DND-41 (cell line): ENCODE measurements around the gene BTBD2.

Experiments used
- ATAC-seq: fragments of 200-7000 bp; cut with Tn5 transposase; 3 replicates; pipeline ENCODE4 v1.9.1; 2021; ENCODE audit warnings: low read depth; ENCODE audit not compliant: insufficient read depth
- DNase-seq: peaks from one replicate; pipeline ENCODE4 v3.0.0-alpha.2; 2020
- H2AFZ ChIP-seq: 2 replicates; pipeline ENCODE4 v1.6.0; 2012; ENCODE audit warnings: low read depth, low read length
- H3K27ac ChIP-seq: 2 replicates; pipeline ENCODE4 v1.5.1; 2012; ENCODE audit warnings: low read length, inconsistent platforms
- H3K27me3 ChIP-seq: fragments of 200-600 bp; sonication (generic); 2 replicates; pipeline ENCODE4 v1.6.0; 2012; ENCODE audit warnings: low read length, mild to moderate bottlenecking, inconsistent platforms; ENCODE audit not compliant: insufficient read depth, poor library complexity
- H3K36me3 ChIP-seq: 2 replicates; pipeline ENCODE4 v1.5.1; 2012; ENCODE audit warnings: low read length, inconsistent platforms; ENCODE audit not compliant: insufficient read depth
- H3K4me1 ChIP-seq: 2 replicates; pipeline ENCODE4 v1.5.1; 2012; ENCODE audit warnings: mild to moderate bottlenecking, low read length; ENCODE audit not compliant: insufficient read depth
- H3K4me2 ChIP-seq: 2 replicates; pipeline ENCODE4 v1.6.0; 2012; ENCODE audit warnings: mild to moderate bottlenecking, moderate library complexity, low read length, inconsistent platforms; ENCODE audit not compliant: insufficient read depth
- H3K4me3 ChIP-seq, 2 experiments: fragments of 200-600 bp in 1 of 2; shearing (Covaris generic) in 1 of 2; 2 replicates each; pipeline ENCODE4 v1.5.1; 2012 to 2016; ENCODE audit warnings: inconsistent platforms in 2 of 2, low read length in 2 of 2, mild to moderate bottlenecking in 2 of 2, low read depth in 1 of 2, moderate library complexity in 1 of 2
- H3K79me2 ChIP-seq: 2 replicates; pipeline ENCODE4 v1.6.0; 2012; ENCODE audit warnings: low read length, inconsistent platforms; ENCODE audit not compliant: insufficient read depth
- H3K9ac ChIP-seq: 2 replicates; pipeline ENCODE4 v1.6.0; 2012; ENCODE audit warnings: low read depth, mild to moderate bottlenecking, inconsistent platforms, low read length, moderate library complexity
- H3K9me3 ChIP-seq: 2 replicates; pipeline ENCODE4 v1.5.1; 2012; ENCODE audit warnings: low read length, moderate library complexity, mild to moderate bottlenecking, inconsistent platforms; ENCODE audit not compliant: insufficient read depth, severe bottlenecking
- H4K20me1 ChIP-seq: 2 replicates; pipeline ENCODE4 v1.6.0; 2012; ENCODE audit warnings: low read length; ENCODE audit not compliant: insufficient read depth
- EZH2 ChIP-seq: IDR thresholded peaks from 3 replicates; pipeline ENCODE4 v1.6.1; 2012; ENCODE audit warnings: borderline replicate concordance, low read depth, mild to moderate bottlenecking, moderate library complexity, low read length, inconsistent platforms; ENCODE audit not compliant: severe bottlenecking
- TF ChIP-seq, protein P1 (sequence below): IDR thresholded peaks from 2 replicates; pipeline ENCODE4 v1.5.1; 2012; ENCODE audit warnings: borderline replicate concordance, low read length, moderate library complexity, mild to moderate bottlenecking; ENCODE audit not compliant: poor library complexity, severe bottlenecking; ENCODE audit errors: extremely low read depth

Gene BTBD2

DNA sequence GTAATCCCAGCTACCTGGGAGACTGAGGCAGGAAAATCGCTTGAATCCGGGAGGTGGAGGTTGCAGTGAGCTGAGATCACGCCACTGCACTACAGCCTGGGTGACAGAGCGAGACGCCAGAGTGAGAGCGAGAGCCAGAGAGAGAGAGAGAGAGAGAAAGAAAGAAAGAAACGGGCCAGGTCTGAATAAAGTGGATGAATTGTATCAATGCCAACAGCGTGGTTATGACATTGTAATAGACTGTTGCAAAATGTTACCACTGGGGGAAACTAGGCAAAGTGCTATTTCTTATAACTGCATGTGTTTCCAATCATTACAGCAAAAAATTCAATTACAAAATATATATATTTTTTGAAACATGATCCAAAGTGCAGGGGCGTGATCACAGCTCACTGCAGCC, 11.8 kb upstream of the BTBD2 start:
- Histone ChIP-seq H3K27me3 (no peaks in the 10 kb centered on the region), H3K9me3 (no peaks in the 10 kb centered on the region), H3K9ac (no peak overlapping the region), H3K4me3 (no peak overlapping the region), H4K20me1 (no peaks in the 10 kb centered on the region), H3K4me2 (no peak overlapping the region), H3K27ac (no peak overlapping the region), H3K79me2 (no peaks in the 10 kb centered on the region), H3K36me3 (no peaks in the 10 kb centered on the region), H2AFZ (no peak overlapping the region), H3K4me1 (peaks cover under 1% of the 10 kb centered on the region; the same call in 1 of the 2 replicates)
- no peak for ATAC-seq
- TF ChIP-seq, protein P1, sequence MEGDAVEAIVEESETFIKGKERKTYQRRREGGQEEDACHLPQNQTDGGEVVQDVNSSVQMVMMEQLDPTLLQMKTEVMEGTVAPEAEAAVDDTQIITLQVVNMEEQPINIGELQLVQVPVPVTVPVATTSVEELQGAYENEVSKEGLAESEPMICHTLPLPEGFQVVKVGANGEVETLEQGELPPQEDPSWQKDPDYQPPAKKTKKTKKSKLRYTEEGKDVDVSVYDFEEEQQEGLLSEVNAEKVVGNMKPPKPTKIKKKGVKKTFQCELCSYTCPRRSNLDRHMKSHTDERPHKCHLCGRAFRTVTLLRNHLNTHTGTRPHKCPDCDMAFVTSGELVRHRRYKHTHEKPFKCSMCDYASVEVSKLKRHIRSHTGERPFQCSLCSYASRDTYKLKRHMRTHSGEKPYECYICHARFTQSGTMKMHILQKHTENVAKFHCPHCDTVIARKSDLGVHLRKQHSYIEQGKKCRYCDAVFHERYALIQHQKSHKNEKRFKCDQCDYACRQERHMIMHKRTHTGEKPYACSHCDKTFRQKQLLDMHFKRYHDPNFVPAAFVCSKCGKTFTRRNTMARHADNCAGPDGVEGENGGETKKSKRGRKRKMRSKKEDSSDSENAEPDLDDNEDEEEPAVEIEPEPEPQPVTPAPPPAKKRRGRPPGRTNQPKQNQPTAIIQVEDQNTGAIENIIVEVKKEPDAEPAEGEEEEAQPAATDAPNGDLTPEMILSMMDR, result no peak
- no peak for TF ChIP-seq EZH2
- no peak for DNase-seq

DNA sequence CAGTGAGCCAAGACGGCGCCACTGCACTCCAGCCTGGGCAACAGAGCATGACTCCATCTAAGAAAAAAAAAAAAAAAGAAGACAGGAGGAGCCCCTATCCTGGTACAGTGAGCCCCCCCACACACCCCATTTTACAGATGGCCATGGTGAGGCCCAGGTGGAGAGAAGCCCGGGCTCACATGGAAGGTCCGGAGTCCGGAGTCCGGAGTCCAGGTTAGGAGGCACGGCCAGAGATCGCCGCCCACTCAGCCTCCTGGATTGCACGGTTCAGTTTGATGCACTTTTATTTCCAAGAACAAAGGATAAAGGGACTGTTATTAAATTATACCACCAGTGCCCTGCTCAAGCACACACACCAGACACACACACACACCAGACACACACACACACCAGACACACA, 11.3 kb upstream of the BTBD2 start:
- no peaks in the 10 kb centered on the region for H3K4me1 ChIP-seq
- no peak overlapping the region for H2AFZ ChIP-seq
- TF ChIP-seq, protein P1, result no peak
- no peak for TF ChIP-seq EZH2
- H3K27me3 ChIP-seq, result no peaks in the 10 kb centered on the region
- H3K9me3 ChIP-seq, result no peaks in the 10 kb centered on the region
- H4K20me1 ChIP-seq, result no peaks in the 10 kb centered on the region
- DNase-seq, result no peak
- no peak for ATAC-seq
- H3K4me3 ChIP-seq, result no peak overlapping the region
- H3K9ac ChIP-seq, result no peak overlapping the region
- H3K79me2 ChIP-seq, result no peaks in the 10 kb centered on the region
- H3K27ac ChIP-seq, result no peak overlapping the region
- no peak overlapping the region for H3K4me2 ChIP-seq
- no peaks in the 10 kb centered on the region for H3K36me3 ChIP-seq

- H3K4me2 ChIP-seq, result no peak overlapping the region
- no peaks in the 10 kb centered on the region for H3K9me3 ChIP-seq
- no peak overlapping the region for H3K27ac ChIP-seq
- DNase-seq, result no peak
- ATAC-seq, result no peak
- H3K4me1 ChIP-seq, result peaks cover 8% of the 10 kb centered on the region
- no peaks in the 10 kb centered on the region for H3K79me2 ChIP-seq
- no peaks in the 10 kb centered on the region for H3K36me3 ChIP-seq
- no peak overlapping the region for H2AFZ ChIP-seq
- H4K20me1 ChIP-seq, result no peaks in the 10 kb centered on the region
- H3K9ac ChIP-seq, result no peak overlapping the region
- TF ChIP-seq, protein P1, result no peak
- TF ChIP-seq EZH2, result no peak
- no peak overlapping the region for H3K4me3 ChIP-seq
- no peaks in the 10 kb centered on the region for H3K27me3 ChIP-seq
Observed at GRCh38 chr19:2022289-2022688, 6.8 kb upstream of the BTBD2 start.
